Keratinocyte (primary cell): Measurements from ENCODE around the gene DAB1. TPM values are rescaled to one million over a fixed set of nuclear protein-coding genes. Genes with fewer than 3 reads are reported as not detected.

Experiments
- DNase-seq: peaks from one replicate; pipeline ENCODE4 v3.0.0-alpha.2; 2011; ENCODE audit warnings: low read depth, missing footprints, low spot score
- FAIRE-seq: peaks from 2 replicates; lab custom pipeline; 2011; peaks lifted over from hg19 to GRCh38; lab: Jason Lieb, UNC
- H2AFZ ChIP-seq: 2 replicates; pipeline ENCODE4 v1.6.0; 2012; ENCODE audit warnings: low read length, control low read depth, inconsistent platforms; ENCODE audit not compliant: control insufficient read depth
- H3K27ac ChIP-seq: 2 replicates; pipeline ENCODE4 v1.5.1; 2011; ENCODE audit warnings: low read length; ENCODE audit not compliant: control insufficient read depth, insufficient read depth
- H3K27me3 ChIP-seq: 3 replicates; pipeline ENCODE4 v1.6.0; 2011; ENCODE audit warnings: low read length; ENCODE audit not compliant: control insufficient read depth, insufficient read depth; ENCODE audit errors: extremely low read depth
- H3K36me3 ChIP-seq, 2 experiments: 2 replicates in 1 of 2; 3 replicates in 1 of 2; pipeline ENCODE4 v1.5.1; 2011; ENCODE audit warnings: low read length in 2 of 2, mild to moderate bottlenecking in 1 of 2; ENCODE audit not compliant: control insufficient read depth in 2 of 2, insufficient read depth in 2 of 2; ENCODE audit errors: extremely low read depth in 1 of 2
- H3K4me1 ChIP-seq: 3 replicates; pipeline ENCODE4 v1.5.1; 2011; ENCODE audit warnings: low read length; ENCODE audit not compliant: control insufficient read depth, insufficient read depth; ENCODE audit errors: extremely low read depth
- H3K4me2 ChIP-seq: 3 replicates; pipeline ENCODE4 v1.6.0; 2011; ENCODE audit warnings: low read depth, low read length; ENCODE audit not compliant: control insufficient read depth, insufficient read depth; ENCODE audit errors: extremely low read depth
- H3K4me3 ChIP-seq, 3 experiments: fragments of 200-600 bp in 1 of 3; sonication (generic) in 1 of 3; 2 replicates in 2 of 3; 3 replicates in 1 of 3; pipeline ENCODE4 v1.5.1; 2011 to 2016; ENCODE audit warnings: low read length in 3 of 3, mild to moderate bottlenecking in 3 of 3, control low read depth in 2 of 3, inconsistent platforms in 1 of 3, low read depth in 1 of 3, mixed read lengths in 1 of 3, mixed run types in 1 of 3, moderate library complexity in 1 of 3; ENCODE audit not compliant: control insufficient read depth in 2 of 3, insufficient read depth in 2 of 3; ENCODE audit errors: extremely low read depth in 1 of 3
- H3K79me2 ChIP-seq: 2 replicates; pipeline ENCODE4 v1.6.0; 2012; ENCODE audit warnings: low read length; ENCODE audit not compliant: control insufficient read depth, insufficient read depth
- H3K9ac ChIP-seq: 3 replicates; pipeline ENCODE4 v1.6.0; 2011; ENCODE audit warnings: low read length; ENCODE audit not compliant: control insufficient read depth, insufficient read depth; ENCODE audit errors: extremely low read depth
- H3K9me1 ChIP-seq: 3 replicates; pipeline ENCODE4 v1.6.0; 2011; ENCODE audit warnings: low read length; ENCODE audit not compliant: control insufficient read depth, insufficient read depth; ENCODE audit errors: extremely low read depth
- H3K9me3 ChIP-seq: 2 replicates; pipeline ENCODE4 v1.5.1; 2012; ENCODE audit warnings: low read depth, low read length; ENCODE audit not compliant: control insufficient read depth
- H4K20me1 ChIP-seq: 3 replicates; pipeline ENCODE4 v1.6.0; 2011; ENCODE audit warnings: low read length; ENCODE audit not compliant: control insufficient read depth, insufficient read depth; ENCODE audit errors: extremely low read depth
- EZH2 ChIP-seq: IDR thresholded peaks from one replicate; pipeline ENCODE4 v1.6.1; 2012; ENCODE audit warnings: inconsistent platforms, mild to moderate bottlenecking, low read length, moderate library complexity
- dilution Hi-C: fragments of 300-500 bp; cut with MboI; formaldehyde crosslinking; loops from one replicate; pipeline ENCODE4 v1.7.0; 2020; ENCODE audit warnings: low sequenced_read_pairs; ENCODE audit not compliant: extremely low pct_ligation_motif_present
- polyA plus RNA-seq, 5 experiments: library from polyadenylated mRNA; depleted of rRNA in 3 of 5; stranded (reverse) in 3 of 5; stranded (forward) in 1 of 5; unstranded in 1 of 5; fragments of >200 nt; gene quantifications; 1 replicate in 1 of 5; 2 replicates in 3 of 5; 3 replicates in 1 of 5; pipeline versions ENCODE4 v1.2.1 to v1.2.3, GENCODE V29; 2011 to 2012; ENCODE audit warnings: missing spikeins in 2 of 5, low read depth in 1 of 5, low replicate concordance in 1 of 5
- TF ChIP-seq, protein P1 (sequence below), 3 experiments: IDR thresholded peaks in 1 of 3; conservative IDR thresholded peaks in 1 of 3; optimal IDR thresholded peaks in 1 of 3; 2 replicates in 2 of 3; 3 replicates in 1 of 3; pipeline versions ENCODE3 to v1.5.1; 2011; ENCODE audit warnings: low read length in 3 of 3, mild to moderate bottlenecking in 3 of 3, moderate library complexity in 2 of 3, control low read depth in 1 of 3, inconsistent platforms in 1 of 3; ENCODE audit not compliant: insufficient read depth in 2 of 3; ENCODE audit errors: extremely low read depth in 1 of 3

Gene DAB1
- polyA plus RNA-seq, 1 donor (not counting 4 experiments of a cell fraction or from before 2014, with no cell fraction given), result 0.01 TPM

DNA sequence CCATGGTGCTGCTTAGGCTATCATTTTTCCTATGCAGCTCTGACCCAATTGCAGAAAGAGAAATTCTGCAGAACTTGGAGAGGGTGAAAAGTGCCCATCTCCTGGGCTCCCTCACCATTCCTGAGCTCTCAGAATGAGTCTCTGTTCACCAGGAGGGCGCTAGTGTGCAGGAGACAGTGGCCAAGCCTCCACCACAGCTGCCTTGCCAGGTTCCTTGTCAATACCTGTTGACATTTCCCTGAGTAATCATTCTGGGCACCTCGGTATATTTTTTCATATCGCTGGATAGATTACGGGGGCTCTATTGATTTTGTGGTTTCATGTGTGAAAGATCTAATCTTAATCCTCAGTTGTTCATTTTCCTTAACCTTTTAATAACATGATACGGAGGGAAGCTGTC, 445.0 kb downstream of the DAB1 start:
- no peaks in the 10 kb centered on the region for H3K9me3 ChIP-seq
- dilution Hi-C loops, result no loop called here
- no peaks in the 10 kb centered on the region for H3K9me1 ChIP-seq
- no peak overlapping the region for H2AFZ ChIP-seq
- H3K4me1 ChIP-seq, result no peaks in the 10 kb centered on the region
- FAIRE-seq (no peak), DNase-seq (no peak)
- no peak for TF ChIP-seq EZH2
- TF ChIP-seq, protein P1, sequence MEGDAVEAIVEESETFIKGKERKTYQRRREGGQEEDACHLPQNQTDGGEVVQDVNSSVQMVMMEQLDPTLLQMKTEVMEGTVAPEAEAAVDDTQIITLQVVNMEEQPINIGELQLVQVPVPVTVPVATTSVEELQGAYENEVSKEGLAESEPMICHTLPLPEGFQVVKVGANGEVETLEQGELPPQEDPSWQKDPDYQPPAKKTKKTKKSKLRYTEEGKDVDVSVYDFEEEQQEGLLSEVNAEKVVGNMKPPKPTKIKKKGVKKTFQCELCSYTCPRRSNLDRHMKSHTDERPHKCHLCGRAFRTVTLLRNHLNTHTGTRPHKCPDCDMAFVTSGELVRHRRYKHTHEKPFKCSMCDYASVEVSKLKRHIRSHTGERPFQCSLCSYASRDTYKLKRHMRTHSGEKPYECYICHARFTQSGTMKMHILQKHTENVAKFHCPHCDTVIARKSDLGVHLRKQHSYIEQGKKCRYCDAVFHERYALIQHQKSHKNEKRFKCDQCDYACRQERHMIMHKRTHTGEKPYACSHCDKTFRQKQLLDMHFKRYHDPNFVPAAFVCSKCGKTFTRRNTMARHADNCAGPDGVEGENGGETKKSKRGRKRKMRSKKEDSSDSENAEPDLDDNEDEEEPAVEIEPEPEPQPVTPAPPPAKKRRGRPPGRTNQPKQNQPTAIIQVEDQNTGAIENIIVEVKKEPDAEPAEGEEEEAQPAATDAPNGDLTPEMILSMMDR (optimal IDR thresholded peaks at IDR 0.05 in 1 of 3, IDR thresholded peaks at IDR 0.05 in 1 of 3, conservative IDR thresholded peaks at IDR 0.05 in 1 of 3; ENCODE audit: extremely low read depth in 1 of 3, insufficient read depth in 2 of 3, low read length in 3 of 3), result peak in 1 of 3 experiments; percentile 13
- no peaks in the 10 kb centered on the region for H3K27me3 ChIP-seq
- no peak overlapping the region for H3K9ac ChIP-seq
- no peaks in the 10 kb centered on the region for H4K20me1 ChIP-seq
- H3K36me3 ChIP-seq, result no peaks in the 10 kb centered on the region
- no peak overlapping the region for H3K4me3 ChIP-seq
- no peak overlapping the region for H3K27ac ChIP-seq
- no peak overlapping the region for H3K4me2 ChIP-seq
- H3K79me2 ChIP-seq, result no peaks in the 10 kb centered on the region

DNA sequence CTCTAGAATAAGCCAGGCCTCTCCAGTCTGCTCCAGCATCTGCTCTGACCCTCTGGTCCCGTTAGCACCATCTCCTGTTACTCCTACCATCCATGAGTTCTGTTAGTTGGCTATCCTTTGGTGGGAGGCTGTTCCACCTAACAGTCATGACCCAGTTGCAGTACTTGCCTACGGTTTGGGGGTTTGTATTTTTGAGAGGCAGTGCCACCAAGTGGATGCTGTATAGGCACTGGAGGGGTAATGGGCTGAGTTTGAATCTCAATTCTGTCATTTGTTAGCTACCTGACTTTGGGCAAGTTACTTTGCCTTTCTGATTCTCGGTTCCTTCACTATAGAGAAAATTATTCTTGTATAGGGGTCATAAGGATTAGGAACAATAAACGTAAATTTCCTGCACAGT, 445.9 kb downstream of the DAB1 start:
- TF ChIP-seq, protein P1 (optimal IDR thresholded peaks at IDR 0.05 in 1 of 3, IDR thresholded peaks at IDR 0.05 in 1 of 3, conservative IDR thresholded peaks at IDR 0.05 in 1 of 3; ENCODE audit: extremely low read depth in 1 of 3, insufficient read depth in 2 of 3, low read length in 3 of 3), result no peak
- no peak for TF ChIP-seq EZH2
- no peaks in the 10 kb centered on the region for H3K4me1 ChIP-seq
- dilution Hi-C loops, result no loop called here
- FAIRE-seq, result no peak
- no peaks in the 10 kb centered on the region for H3K36me3 ChIP-seq
- H3K4me2 ChIP-seq, result no peak overlapping the region
- H3K27ac ChIP-seq, result no peak overlapping the region
- H3K4me3 ChIP-seq, result no peak overlapping the region
- no peaks in the 10 kb centered on the region for H3K27me3 ChIP-seq
- DNase-seq, result no peak
- no peak overlapping the region for H3K9ac ChIP-seq
- H4K20me1 ChIP-seq, result no peaks in the 10 kb centered on the region
- H3K9me3 ChIP-seq, result no peaks in the 10 kb centered on the region
- H3K9me1 ChIP-seq, result no peaks in the 10 kb centered on the region
- no peak overlapping the region for H2AFZ ChIP-seq
- H3K79me2 ChIP-seq, result no peaks in the 10 kb centered on the region
